PC-3 (cell line): ENCODE measurements around the gene POP5. TPM values are rescaled to one million over a fixed set of nuclear protein-coding genes. Genes with fewer than 3 reads are reported as not detected.

ENCODE experiments used
- ATAC-seq: fragments of 200-7000 bp; cut with Tn5 transposase; 2 replicates; pipeline ENCODE4 v1.9.1; 2020; ENCODE audit warnings: mild to moderate bottlenecking, moderate library complexity
- BruUV-seq: library from RNA; stranded (reverse); fragments of 400-500 nt; replicated peaks from 2 replicates; lab custom pipeline; 2021; lab: Mats Ljungman, UMichigan
- CTCF ChIA-PET: fragments of 300-600 bp; sonication (Branson Sonifier 250); formaldehyde crosslinking; loops from one replicate; lab custom pipeline; 2022; ENCODE audit warnings: antibody characterized with exemption; lab: Charles Lee
- POLR2A ChIA-PET: fragments of 300-600 bp; sonication (Branson Sonifier 250); formaldehyde crosslinking; loops from one replicate; lab custom pipeline; 2022; ENCODE audit warnings: antibody characterized with exemption; ENCODE audit not compliant: unreplicated experiment; lab: Charles Lee
- DNase-seq: peaks from one replicate; pipeline ENCODE4 v3.0.0-alpha.2; 2015
- H2AFZ ChIP-seq: fragments of 300-600 bp; sonication (generic); 2 replicates; pipeline ENCODE4 v1.6.0; 2016; ENCODE audit warnings: antibody characterized with exemption, low read length
- H3F3A ChIP-seq: fragments of 300-600 bp; sonication (generic); one replicate; pipeline ENCODE4 v1.6.0; 2017; ENCODE audit warnings: antibody characterized with exemption, low read length, control low read depth, mild to moderate bottlenecking; ENCODE audit not compliant: unreplicated experiment
- H3K27ac ChIP-seq: fragments of 300-600 bp; sonication (generic); 2 replicates; pipeline ENCODE4 v1.5.1; 2016; ENCODE audit warnings: mild to moderate bottlenecking, low read length
- H3K27me3 ChIP-seq: fragments of 300-600 bp; sonication (generic); 2 replicates; pipeline ENCODE4 v1.6.1; 2016; ENCODE audit warnings: low read length, mixed read lengths
- H3K36me3 ChIP-seq: fragments of 300-600 bp; sonication (generic); 2 replicates; pipeline ENCODE4 v1.6.1; 2016; ENCODE audit warnings: low read depth, mixed run types, low read length, mixed read lengths
- H3K4me1 ChIP-seq: fragments of 300-600 bp; sonication (generic); 2 replicates; pipeline ENCODE4 v1.5.1; 2016; ENCODE audit warnings: low read length; ENCODE audit not compliant: insufficient read depth
- H3K4me2 ChIP-seq: fragments of 300-600 bp; sonication (generic); 2 replicates; pipeline ENCODE4 v1.6.0; 2016; ENCODE audit warnings: low read length
- H3K4me3 ChIP-seq: fragments of 300-600 bp; sonication (generic); 2 replicates; pipeline ENCODE4 v1.5.1; 2016; ENCODE audit warnings: mild to moderate bottlenecking, low read length, mixed read lengths
- H3K79me2 ChIP-seq: fragments of 300-600 bp; sonication (generic); 2 replicates; pipeline ENCODE4 v1.6.1; 2017; ENCODE audit warnings: low read length, mixed read lengths
- H3K9ac ChIP-seq: fragments of 300-600 bp; sonication (generic); 2 replicates; pipeline ENCODE4 v1.6.0; 2016; ENCODE audit warnings: mild to moderate bottlenecking, low read length
- H3K9me2 ChIP-seq: fragments of 300-600 bp; sonication (generic); replicated peaks from 2 replicates; pipeline ENCODE4 v1.6.1; 2016; ENCODE audit warnings: mixed run types, low read length, mixed read lengths
- H3K9me3 ChIP-seq: fragments of 300-600 bp; sonication (generic); 2 replicates; pipeline ENCODE4 v1.6.1; 2016; ENCODE audit warnings: low read length, mixed read lengths
- H4K20me1 ChIP-seq: fragments of 300-600 bp; sonication (generic); 2 replicates; pipeline ENCODE4 v1.6.1; 2016; ENCODE audit warnings: low read length, mixed read lengths
- EZH2 ChIP-seq: fragments of 300-600 bp; sonication (generic); IDR thresholded peaks from one replicate; pipeline ENCODE4 v1.6.1; 2017; ENCODE audit warnings: antibody characterized with exemption, mild to moderate bottlenecking, low read length; ENCODE audit not compliant: unreplicated experiment
- EZH2phosphoT487 ChIP-seq: fragments of 300-600 bp; sonication (generic); IDR thresholded peaks from 2 replicates; pipeline ENCODE4 v1.6.1; 2018; ENCODE audit warnings: mild to moderate bottlenecking, antibody characterized with exemption, low read length, borderline replicate concordance
- intact Hi-C: fragments of 100-400 bp; cut with micrococcal nuclease; formaldehyde crosslinking; loops from 2 replicates; pipeline ENCODE4 v1.9.0; 2023
- total RNA-seq: library from RNA; depleted of rRNA; stranded (reverse); fragments of >200 nt; gene quantifications from 2 replicates; pipeline ENCODE4 v1.2.3, GENCODE V29; 2014
- TF ChIP-seq, protein P1 (sequence below): fragments of 300-600 bp; sonication (generic); conservative IDR thresholded peaks from 2 replicates; pipeline ENCODE4 v1.5.1; 2017; ENCODE audit warnings: antibody characterized with exemption, low read depth, mild to moderate bottlenecking, low read length

Gene POP5
- total RNA-seq, 1 experiment from 2014 or later = 89.8 TPM

DNA sequence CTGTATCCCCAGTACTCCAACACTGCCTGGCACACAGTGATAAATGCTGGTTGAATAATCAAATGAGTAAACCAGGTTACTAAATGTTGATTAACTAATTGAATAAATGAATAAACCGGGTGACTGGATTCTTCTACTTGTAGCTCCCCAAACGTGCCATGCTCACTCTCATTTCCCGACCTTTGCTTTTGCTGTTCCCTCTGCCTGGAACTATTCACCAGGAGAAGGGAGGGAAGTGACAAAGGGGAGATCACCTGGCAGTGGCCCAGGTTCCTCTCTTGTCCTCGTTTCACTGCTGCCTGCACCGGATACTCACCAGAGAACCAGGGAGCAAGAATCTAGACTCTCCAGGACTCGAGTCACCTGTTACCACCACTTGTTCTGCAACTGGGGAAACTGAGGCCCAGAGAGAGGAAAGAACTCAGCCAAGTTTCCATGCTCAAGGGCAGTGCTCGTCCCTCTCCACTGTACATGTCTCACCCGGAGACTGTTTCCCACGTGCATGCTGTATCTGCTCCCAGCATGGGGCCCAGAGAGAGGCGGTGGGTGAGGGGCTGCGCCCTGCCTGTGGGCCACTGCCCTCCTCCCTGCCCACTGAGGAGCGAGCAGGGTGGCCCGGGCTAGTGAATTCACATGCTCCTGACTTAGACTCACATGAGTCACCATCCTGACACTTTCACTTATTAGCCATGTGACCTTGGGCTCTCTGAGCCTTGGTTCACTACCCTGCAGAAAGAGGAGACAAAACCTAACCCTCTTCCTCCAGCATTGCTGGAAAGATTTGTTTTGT is 17.7 kb upstream of the POP5 start:
- no peaks in the 10 kb centered on the region for H3K9me2 ChIP-seq
- no peak overlapping the region for H2AFZ ChIP-seq
- ChIA-PET CTCF (interaction anchor here (0.5 kb wide), 1 partner anchor 265 kb away, joined by 4 read pairs; no protein-coding TSS in a partner anchor), POLR2A (interaction anchor here (0.6 kb wide), 1 partner anchor 80 kb away, joined by 3 read pairs; no protein-coding TSS in a partner anchor)
- no peaks in the 10 kb centered on the region for H3F3A ChIP-seq
- ATAC-seq (peak; percentile 81), DNase-seq (peak; percentile 44)
- H4K20me1 ChIP-seq = no peaks in the 10 kb centered on the region
- no peak overlapping the region for H3K9ac ChIP-seq
- H3K36me3 ChIP-seq = no peaks in the 10 kb centered on the region
- no peak overlapping the region for H3K27ac ChIP-seq
- H3K27me3 ChIP-seq = no peaks in the 10 kb centered on the region
- peaks cover 6% of the 10 kb centered on the region for H3K4me1 ChIP-seq
- no peak for TF ChIP-seq EZH2phosphoT487
- no peak for TF ChIP-seq EZH2
- TF ChIP-seq, protein P1, sequence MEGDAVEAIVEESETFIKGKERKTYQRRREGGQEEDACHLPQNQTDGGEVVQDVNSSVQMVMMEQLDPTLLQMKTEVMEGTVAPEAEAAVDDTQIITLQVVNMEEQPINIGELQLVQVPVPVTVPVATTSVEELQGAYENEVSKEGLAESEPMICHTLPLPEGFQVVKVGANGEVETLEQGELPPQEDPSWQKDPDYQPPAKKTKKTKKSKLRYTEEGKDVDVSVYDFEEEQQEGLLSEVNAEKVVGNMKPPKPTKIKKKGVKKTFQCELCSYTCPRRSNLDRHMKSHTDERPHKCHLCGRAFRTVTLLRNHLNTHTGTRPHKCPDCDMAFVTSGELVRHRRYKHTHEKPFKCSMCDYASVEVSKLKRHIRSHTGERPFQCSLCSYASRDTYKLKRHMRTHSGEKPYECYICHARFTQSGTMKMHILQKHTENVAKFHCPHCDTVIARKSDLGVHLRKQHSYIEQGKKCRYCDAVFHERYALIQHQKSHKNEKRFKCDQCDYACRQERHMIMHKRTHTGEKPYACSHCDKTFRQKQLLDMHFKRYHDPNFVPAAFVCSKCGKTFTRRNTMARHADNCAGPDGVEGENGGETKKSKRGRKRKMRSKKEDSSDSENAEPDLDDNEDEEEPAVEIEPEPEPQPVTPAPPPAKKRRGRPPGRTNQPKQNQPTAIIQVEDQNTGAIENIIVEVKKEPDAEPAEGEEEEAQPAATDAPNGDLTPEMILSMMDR = no peak
- H3K4me2 ChIP-seq = no peak overlapping the region
- no peaks in the 10 kb centered on the region for H3K79me2 ChIP-seq
- no peaks in the 10 kb centered on the region for H3K9me3 ChIP-seq
- no peak overlapping the region for H3K4me3 ChIP-seq
- no TSS peak for BruUV-seq
- intact Hi-C loops = no loop called here

DNA sequence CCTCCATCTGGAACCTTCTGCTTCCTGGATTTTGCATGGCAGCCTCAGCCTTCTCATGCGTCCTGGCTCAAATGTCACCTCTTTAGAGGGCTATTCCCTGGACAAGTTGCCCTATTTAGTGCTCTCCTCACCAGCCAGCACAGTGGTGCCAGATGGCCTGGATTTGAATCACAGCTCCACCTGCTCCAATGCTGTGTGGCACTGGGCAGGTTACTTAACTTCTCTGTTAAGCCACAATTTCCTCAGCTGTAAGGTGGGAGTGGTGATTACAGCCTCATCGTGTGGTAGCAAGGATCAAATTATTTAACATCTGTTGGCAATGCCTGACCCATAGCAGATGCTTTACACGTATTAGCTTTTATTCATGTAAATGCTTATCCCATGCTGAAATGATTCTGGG is 16.7 kb upstream of the POP5 start:
- no peak overlapping the region for H3K4me2 ChIP-seq
- no peaks in the 10 kb centered on the region for H3K27me3 ChIP-seq
- DNase-seq = no peak
- no peak overlapping the region for H3K4me3 ChIP-seq
- no peak overlapping the region for H2AFZ ChIP-seq
- no peaks in the 10 kb centered on the region for H3F3A ChIP-seq
- POLR2A ChIA-PET = no interaction called here
- H3K27ac ChIP-seq = no peak overlapping the region
- no peaks in the 10 kb centered on the region for H3K79me2 ChIP-seq
- CTCF ChIA-PET = no interaction called here
- no peaks in the 10 kb centered on the region for H3K36me3 ChIP-seq
- intact Hi-C loops = no loop called here
- H4K20me1 ChIP-seq = no peaks in the 10 kb centered on the region
- TF ChIP-seq, protein P1 = no peak
- no peak for TF ChIP-seq EZH2
- H3K9me3 ChIP-seq = no peaks in the 10 kb centered on the region
- peaks cover 6% of the 10 kb centered on the region for H3K4me1 ChIP-seq
- H3K9me2 ChIP-seq = no peaks in the 10 kb centered on the region
- no TSS peak for BruUV-seq
- ATAC-seq = no peak
- H3K9ac ChIP-seq = no peak overlapping the region

DNA sequence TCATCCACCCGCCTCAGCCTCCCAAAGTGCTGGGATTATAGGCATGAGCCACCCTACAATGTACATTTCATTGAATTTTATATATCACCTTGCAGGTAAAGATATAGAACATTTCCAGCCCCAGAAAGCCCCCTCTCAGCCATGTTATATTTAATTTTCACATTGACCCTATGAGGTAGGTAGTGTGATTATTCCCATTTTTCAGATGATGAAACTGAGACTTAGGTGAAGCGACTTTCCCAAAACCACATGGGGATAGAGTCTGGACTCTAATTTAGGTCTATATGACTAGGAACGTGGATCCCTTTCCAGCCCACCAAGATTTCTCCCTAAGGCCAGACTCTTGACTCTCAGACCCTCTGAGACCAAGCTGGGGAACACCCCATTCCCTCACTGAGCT is 15.7 kb upstream of the POP5 start:
- ChIA-PET CTCF (no interaction called here), POLR2A (no interaction called here)
- no peak for ATAC-seq
- Histone ChIP-seq H3K27ac (no peak overlapping the region), H3K9me2 (no peaks in the 10 kb centered on the region), H3K79me2 (no peaks in the 10 kb centered on the region), H2AFZ (no peak overlapping the region), H3F3A (no peaks in the 10 kb centered on the region), H3K9me3 (no peaks in the 10 kb centered on the region), H4K20me1 (no peaks in the 10 kb centered on the region), H3K4me2 (no peak overlapping the region), H3K9ac (no peak overlapping the region), H3K4me1 (peaks cover 6% of the 10 kb centered on the region), H3K4me3 (no peak overlapping the region), H3K27me3 (no peaks in the 10 kb centered on the region), H3K36me3 (no peaks in the 10 kb centered on the region)
- DNase-seq = no peak
- intact Hi-C loops = no loop called here
- TF ChIP-seq, protein P1 = no peak
- TF ChIP-seq EZH2phosphoT487 = no peak
- TF ChIP-seq EZH2 = no peak
- BruUV-seq = no TSS peak
